Activated gamma-delta T cell (primary cell): ENCODE measurements around the gene DNAJC30.

Experiments used
- DNase-seq: peaks from one replicate; lab custom pipeline; 2025; lab: John Stamatoyannopoulos, UW

The DNAJC30 gene

DNA sequence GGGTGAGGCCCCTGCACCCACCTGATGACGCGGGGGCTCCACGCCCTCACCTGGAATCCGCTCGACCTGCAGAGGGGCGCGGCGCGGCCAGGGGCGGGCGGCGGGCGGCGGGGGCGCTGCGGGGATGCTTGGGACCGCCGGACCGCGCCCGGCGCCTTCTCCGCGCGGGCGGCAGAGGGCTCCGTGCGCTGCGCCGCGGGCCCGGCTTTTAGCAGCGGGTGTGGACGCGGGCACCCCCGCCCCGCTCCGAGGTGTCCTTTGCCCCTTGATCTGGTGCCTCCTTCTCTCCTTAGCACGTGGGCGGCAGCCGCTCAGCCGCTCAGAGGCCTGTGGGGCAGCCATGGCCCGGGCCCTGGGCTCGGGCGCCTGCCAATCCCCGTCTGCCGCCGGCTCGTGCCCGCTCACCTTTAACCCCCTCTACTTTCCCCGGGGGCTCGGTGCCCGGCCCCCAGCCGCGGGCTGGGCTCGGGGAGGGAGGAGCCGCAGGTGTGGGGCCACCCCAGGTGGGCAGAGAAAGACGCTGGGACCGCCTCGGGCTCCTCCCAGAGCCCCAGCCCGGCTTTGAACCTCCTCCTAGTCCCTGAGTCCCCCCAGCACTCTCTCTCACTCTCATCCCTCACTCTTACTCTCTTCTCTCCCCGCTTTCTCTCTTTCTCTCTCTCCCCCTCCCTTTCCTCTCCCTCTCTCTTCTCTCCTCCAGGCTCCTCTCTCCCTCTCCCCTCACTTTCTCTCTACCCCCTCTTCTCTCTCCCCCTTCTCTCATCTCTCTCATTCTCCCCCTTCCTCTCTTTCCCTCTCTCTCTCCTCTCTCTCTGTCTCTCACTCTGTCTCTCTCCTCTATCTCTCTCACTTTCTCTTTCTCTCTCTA lies 35.3 kb downstream of the DNAJC30 start:
- peak; percentile 19 for DNase-seq

DNA sequence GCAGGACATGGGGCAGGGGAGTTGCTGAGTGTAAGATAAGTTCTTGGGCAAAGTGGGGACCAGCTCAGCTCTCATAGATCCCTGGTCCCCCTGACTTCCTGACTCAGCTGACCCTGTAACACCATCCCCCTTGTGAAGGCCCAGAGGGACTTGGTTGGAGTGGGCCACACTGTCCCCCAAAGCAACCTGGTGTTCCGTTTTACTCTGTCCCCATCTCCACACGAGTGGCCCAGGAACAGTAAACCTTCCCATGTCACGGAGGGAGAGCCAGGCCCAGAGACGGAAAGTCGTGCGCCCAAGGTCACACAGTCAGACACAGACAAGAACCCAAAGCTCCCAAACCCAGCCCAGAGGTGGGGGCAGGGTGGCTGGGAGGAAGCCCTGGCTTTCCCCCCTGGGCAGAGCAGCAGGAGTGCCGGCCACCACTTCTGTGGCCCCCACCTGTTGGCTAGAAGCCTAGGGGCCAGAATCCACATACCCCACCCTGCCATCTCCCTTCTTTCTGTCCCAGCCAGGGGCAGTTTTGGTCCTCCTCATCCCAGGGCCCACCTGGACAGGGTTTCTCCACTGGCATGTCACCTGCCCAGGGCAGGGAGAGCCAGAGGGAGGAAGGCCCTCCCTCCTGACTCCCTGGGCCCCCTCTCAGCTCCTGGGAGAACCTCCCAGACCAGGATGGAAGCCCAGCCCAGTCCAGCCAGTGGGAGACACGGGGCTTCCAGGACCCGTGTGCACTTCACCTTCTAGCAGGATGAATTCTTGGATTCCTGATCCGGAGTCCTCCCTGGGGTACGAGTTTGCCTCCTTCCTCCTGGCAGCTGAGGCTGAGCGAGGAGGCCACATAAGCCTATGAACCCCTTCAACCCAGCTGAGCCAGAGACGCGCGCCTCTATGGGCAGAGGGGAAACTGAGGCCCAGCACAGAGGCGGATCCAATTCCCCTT lies 36.2 kb downstream of the DNAJC30 start:
- no peak for DNase-seq

DNA sequence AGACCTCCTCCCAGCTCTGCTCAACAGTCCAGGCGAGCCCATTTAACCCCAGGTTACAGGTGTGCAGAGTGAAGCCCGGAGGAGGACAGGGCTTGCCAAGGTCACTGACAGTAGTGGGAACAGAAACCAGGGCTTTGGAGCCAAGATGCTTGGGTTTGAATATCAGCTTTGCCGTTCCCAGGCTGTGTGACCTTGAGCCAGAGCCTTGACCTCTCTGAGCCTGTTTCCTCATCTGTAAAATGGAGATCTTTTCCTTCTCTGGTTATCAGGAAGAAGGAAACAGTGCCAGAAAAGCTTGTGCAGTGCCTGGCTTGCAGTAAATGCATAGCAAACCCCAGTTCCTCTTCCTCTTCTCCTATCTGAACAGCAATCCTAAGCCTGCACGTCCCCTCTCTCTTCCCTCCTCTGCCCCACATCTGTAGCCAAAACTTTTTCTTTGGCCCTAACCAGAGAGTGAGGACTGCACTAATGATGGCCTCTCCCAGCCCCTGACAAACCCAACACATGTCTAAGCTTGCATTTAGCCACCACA lies 37.5 kb downstream of the DNAJC30 start:
- no peak for DNase-seq

DNA sequence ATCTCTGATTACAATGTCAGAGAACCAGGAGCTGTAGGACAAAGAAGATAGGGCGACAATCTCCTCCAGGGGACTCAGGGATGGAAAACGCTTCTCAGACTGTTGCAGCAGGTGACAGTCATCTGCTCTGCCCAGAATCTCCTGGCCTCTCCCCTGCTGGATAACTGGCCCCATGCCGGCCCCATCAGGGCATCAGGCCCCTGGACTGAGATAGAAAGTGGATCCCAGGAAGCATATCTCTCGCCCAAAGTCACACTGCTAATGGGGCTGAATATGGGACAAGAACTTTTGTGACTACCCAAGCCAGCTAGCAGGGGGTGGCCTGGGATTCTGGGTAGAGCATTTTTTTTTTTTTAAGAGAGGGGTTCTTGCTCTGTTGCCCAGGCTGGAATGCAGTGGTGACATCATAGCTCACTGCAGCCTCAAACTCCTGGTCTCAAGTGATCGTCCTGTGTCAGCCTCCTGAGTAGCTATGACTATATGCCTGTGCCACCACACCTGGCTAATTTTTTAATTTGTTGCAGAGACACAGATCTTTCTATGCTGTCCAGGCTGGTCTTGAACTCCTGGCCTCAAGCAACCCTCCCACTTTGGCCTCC lies 38.5 kb downstream of the DNAJC30 start:
- DNase-seq = no peak

DNA sequence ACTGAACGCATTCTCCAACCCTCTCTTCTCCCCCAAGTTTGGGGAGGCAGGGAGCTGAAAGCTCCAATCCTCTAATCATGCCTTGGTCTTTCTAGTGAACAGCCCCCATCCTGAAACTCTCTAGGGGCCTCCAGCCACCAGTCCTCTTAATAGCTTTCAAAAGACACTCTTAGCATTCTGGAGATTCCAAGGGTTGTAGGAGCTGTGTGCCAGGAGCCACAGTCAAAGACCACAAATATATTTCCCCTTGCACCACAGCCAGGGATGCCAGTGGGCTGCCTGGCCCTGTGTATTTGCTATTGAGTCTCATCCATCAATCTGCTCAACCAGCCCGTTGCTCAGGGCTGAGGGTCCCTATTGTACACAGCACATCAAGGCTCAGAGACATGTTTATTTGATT lies 40.4 kb downstream of the DNAJC30 start:
- no peak for DNase-seq

DNA sequence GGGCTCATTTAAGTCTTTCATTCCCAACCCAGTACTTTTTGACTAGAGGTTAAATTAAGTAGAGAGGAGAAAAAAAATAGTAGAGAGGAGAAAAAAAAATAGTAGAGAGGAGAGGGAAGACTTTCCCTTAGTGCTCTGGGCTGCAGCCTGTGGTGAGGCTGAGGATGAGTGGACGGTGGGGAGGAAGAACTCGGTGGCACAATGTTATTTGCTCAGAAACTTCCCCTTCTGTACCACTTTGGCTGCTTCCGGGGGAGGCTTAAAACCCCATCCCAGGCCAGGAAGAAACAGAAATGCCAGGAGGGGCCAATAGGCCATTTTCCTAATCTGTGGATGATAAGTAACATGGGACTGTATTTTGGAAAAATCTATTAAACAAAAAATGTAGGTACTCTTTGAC lies 44.3 kb downstream of the DNAJC30 start:
- no peak for DNase-seq

DNA sequence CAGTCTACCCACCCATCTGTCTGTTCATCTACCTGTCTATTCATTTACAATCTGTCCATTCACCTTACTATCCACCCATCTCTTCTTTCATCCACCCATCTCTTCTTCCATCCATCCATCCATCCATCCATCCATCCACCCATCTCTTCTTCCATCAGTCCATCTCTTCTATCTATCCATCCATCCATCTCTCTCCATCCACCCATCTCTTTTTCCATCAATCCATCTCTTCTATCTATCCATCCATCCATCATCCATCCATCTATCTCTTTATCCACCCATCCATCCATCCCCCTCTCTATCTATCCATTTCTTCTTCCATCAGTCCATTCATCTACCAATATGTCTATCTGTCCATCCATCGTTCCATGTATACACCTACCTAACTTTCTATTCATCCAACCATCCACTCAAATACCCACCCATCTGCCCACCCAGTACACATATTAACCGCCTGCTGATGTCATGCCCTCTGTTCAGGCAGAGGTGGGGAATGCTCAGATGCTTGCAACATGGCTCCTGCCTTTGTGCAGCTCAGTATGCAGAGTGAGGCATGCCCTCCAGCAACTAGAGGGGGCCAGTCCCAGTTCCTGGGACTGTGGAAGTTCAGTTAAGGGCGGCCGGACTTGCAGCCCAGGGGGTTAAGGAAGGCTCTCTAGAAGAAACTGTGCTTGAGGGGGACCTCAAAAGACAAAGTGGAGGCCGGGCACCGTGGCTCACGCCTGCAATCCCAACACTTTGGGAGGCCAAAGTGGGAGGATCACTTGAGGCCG lies 47.6 kb downstream of the DNAJC30 start:
- no peak for DNase-seq

DNA sequence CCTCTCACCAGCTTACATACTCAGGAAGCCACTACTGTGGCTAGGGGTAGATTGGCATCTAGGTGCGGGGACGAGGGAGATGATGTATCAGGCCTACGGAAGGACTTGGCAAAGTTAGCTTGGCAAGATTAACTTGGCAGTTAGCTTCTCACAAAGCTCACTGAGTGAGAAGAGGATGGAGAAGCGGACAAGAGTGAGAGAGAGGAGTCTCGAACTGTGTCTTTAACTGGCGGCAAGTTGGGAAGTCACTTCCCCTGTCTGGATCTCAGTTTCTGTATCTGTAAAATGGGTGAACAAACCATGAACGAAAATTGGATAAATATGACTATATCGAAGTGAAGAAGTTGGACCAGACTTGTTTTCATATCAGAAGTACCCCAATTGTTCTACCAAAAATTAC lies 49.4 kb downstream of the DNAJC30 start:
- DNase-seq = no peak

DNA sequence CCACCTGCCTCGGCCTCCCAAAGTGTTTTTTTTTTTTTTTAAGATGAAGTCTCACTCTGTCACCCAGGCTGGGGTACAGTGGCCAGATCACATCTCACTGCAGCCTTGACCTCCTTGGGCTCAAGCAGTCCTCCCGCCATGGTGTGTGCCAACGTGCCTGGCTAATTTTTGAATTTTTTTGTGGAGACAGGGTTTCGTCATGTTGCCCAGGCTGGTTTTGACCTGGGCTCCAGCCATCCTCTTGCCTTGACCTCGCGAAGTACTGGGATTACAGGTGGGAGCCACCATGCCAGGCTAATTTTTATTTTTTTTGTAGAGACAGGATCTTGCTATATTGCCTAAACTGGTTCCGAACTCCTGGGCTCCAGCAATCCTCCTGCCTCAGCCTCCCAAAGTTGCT lies 49.9 kb downstream of the DNAJC30 start:
- no peak for DNase-seq

DNA sequence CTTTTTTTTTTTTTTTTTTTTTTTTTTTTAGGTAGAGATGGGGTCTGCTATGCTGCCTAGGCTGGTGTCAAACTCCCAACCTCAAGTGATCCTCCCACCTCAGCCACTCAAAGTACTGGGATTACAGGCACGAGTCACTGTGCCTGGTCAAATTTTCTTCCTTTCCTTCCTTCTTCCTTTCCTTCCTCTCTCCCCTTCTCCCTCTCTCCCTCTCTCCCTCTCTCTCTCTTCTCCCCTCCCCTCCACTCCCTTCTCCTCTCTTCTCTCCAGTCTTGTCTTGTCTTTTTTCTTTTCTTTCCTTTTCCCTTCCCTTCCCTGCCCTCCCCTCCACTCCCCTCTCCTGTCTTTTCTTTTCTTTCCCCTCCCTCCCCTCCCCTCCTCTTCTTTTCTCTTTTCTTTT lies 51.7 kb downstream of the DNAJC30 start:
- no peak for DNase-seq
